Naive thymus-derived CD4-positive, alpha-beta T cell (primary cell): Measurements from ENCODE around the gene CABP1. TPM values are rescaled to one million over a fixed set of nuclear protein-coding genes. Genes with fewer than 3 reads are reported as not detected.

ENCODE experiments used
- ATAC-seq: fragments of 150-1000 bp; cut with Tn5 transposase; 2 replicates; pipeline ENCODE4 v1.10.0; 2021; ENCODE audit warnings: mild to moderate bottlenecking, moderate library complexity
- CTCF ChIA-PET: fragments of 350-600 bp; sonication (Branson Sonifier 250); formaldehyde crosslinking; loops from one replicate; lab custom pipeline; 2021; ENCODE audit warnings: antibody characterized with exemption; lab: Charles Lee
- POLR2A ChIA-PET: fragments of 350-600 bp; sonication (Branson Sonifier 250); formaldehyde crosslinking; loops from one replicate; lab custom pipeline; 2021; ENCODE audit warnings: antibody characterized with exemption, inconsistent platforms; lab: Charles Lee
- DNase-seq, 9 donors: peaks; one replicate each; pipeline versions ENCODE4 v3.0.0 to v3.0.0-alpha.2; 2020 to 2022; ENCODE audit warnings: mixed read lengths in 1 of 9
- H3K27ac ChIP-seq: one replicate; pipeline ENCODE4 v1.7.0; 2013; ENCODE audit warnings: mild to moderate bottlenecking, low read depth, low read length, moderate library complexity
- H3K27me3 ChIP-seq, 2 donors: one replicate each; pipeline ENCODE4 v1.7.0; 2013; ENCODE audit warnings: low read length in 2 of 2, mild to moderate bottlenecking in 2 of 2, moderate library complexity in 2 of 2; ENCODE audit not compliant: control insufficient read depth in 2 of 2, insufficient read depth in 2 of 2
- H3K36me3 ChIP-seq, 3 experiments: 1 replicate in 2 of 3; 2 replicates in 1 of 3; pipeline ENCODE4 v1.7.0; 2013; ENCODE audit warnings: low read length in 3 of 3, mild to moderate bottlenecking in 3 of 3, moderate library complexity in 1 of 3; ENCODE audit not compliant: insufficient read depth in 3 of 3, control insufficient read depth in 2 of 3
- H3K4me1 ChIP-seq, 2 donors: one replicate each; pipeline ENCODE4 v1.7.0; 2013; ENCODE audit warnings: low read length in 2 of 2, mild to moderate bottlenecking in 2 of 2, moderate library complexity in 1 of 2; ENCODE audit not compliant: control insufficient read depth in 2 of 2, insufficient read depth in 2 of 2
- H3K4me3 ChIP-seq: 2 replicates; pipeline ENCODE4 v1.7.0; 2013; ENCODE audit warnings: mild to moderate bottlenecking, low read length
- H3K9me3 ChIP-seq, 3 experiments: 1 replicate in 2 of 3; 2 replicates in 1 of 3; pipeline ENCODE4 v1.7.0; 2013; ENCODE audit warnings: low read length in 3 of 3; ENCODE audit not compliant: control insufficient read depth in 2 of 3
- H3K27ac Mint-ChIP-seq, 9 donors: one replicate each; pipeline ENCODE4 v1.8.0; 2020 to 2022; ENCODE audit warnings: mixed read lengths in 9 of 9, mild to moderate bottlenecking in 8 of 9, moderate library complexity in 5 of 9, inconsistent platforms in 2 of 9
- H3K27me3 Mint-ChIP-seq, 5 donors: one replicate each; pipeline ENCODE4 v1.8.0; 2021 to 2022; ENCODE audit warnings: mixed read lengths in 5 of 5, mild to moderate bottlenecking in 1 of 5
- H3K36me3 Mint-ChIP-seq, 5 donors: one replicate each; pipeline ENCODE4 v1.8.0; 2020 to 2022; ENCODE audit warnings: mixed read lengths in 5 of 5, mild to moderate bottlenecking in 3 of 5, inconsistent platforms in 1 of 5
- H3K4me1 Mint-ChIP-seq, 7 donors: one replicate each; pipeline ENCODE4 v1.8.0; 2020 to 2022; ENCODE audit warnings: mixed read lengths in 7 of 7, mild to moderate bottlenecking in 3 of 7, inconsistent platforms in 1 of 7
- H3K4me3 Mint-ChIP-seq, 10 donors: one replicate each; pipeline ENCODE4 v1.8.0; 2020 to 2022; ENCODE audit warnings: mild to moderate bottlenecking in 10 of 10, mixed read lengths in 10 of 10, moderate library complexity in 6 of 10, inconsistent platforms in 2 of 10
- H3K9me3 Mint-ChIP-seq, 11 donors: one replicate each; pipeline ENCODE4 v1.8.0; 2020 to 2022; ENCODE audit warnings: mixed read lengths in 11 of 11, mild to moderate bottlenecking in 4 of 11, inconsistent platforms in 1 of 11, moderate library complexity in 1 of 11
- intact Hi-C, 2 donors: fragments of 100-400 bp; cut with micrococcal nuclease; formaldehyde crosslinking; loops; one replicate each; pipeline ENCODE4 v1.15.1; 2023
- polyA plus RNA-seq, 2 donors: library from polyadenylated mRNA; unstranded; fragments of 300-500 nt; fragmentation: Illumina TruSeq; gene quantifications; one replicate each; pipeline ENCODE4 v1.2.3, GENCODE V29; 2021
- total RNA-seq, 6 experiments: library from RNA in 5 of 6; stranded (reverse) in 5 of 6; gene quantifications; 1 replicate in 5 of 6; 2 replicates in 1 of 6; pipeline ENCODE4 v1.2.3 and lab custom pipeline; 2021 to 2026

The CABP1 gene
- total and polyA plus RNA-seq, 7 experiments from 2014 or later: 0.24 TPM; not detected in 6

GRCh38 chr12:120652656-120653435 is 12.4 kb downstream of the CABP1 start:
- intact Hi-C loops: no loop called here
- ChIA-PET POLR2A (no interaction called here), CTCF (no interaction called here)

GRCh38 chr12:120653611-120654010 is 13.2 kb downstream of the CABP1 start:
- H3K27ac Mint-ChIP-seq: no peak overlapping the region
- Histone ChIP-seq H3K36me3 (no peaks in the 10 kb centered on the region), H3K27me3 (peaks cover 0 to 5% of the 10 kb centered on the region in 2 donors), H3K27ac (no peak overlapping the region), H3K4me3 (no peak overlapping the region), H3K9me3 (no peaks in the 10 kb centered on the region), H3K4me1 (peaks cover 6 to 7% of the 10 kb centered on the region in 2 donors)
- H3K9me3 Mint-ChIP-seq: no peaks in the 10 kb centered on the region
- no peak for ATAC-seq
- no peaks in the 10 kb centered on the region for H3K36me3 Mint-ChIP-seq
- CTCF ChIA-PET: no interaction called here
- no peak for DNase-seq
- intact Hi-C loops: no loop called here
- peaks cover 6 to 12% (median 8%) of the 10 kb centered on the region in 7 donors for H3K4me1 Mint-ChIP-seq
- H3K27me3 Mint-ChIP-seq: peaks cover 20 to 39% (median 32%) of the 10 kb centered on the region in 5 donors
- POLR2A ChIA-PET: no interaction called here
- H3K4me3 Mint-ChIP-seq: no peak overlapping the region

More at GRCh38 chr12:120652656-120653435, 12.4 kb downstream of the CABP1 start:
- Histone ChIP-seq H3K9me3 (no peaks in the 10 kb centered on the region), H3K36me3 (no peaks in the 10 kb centered on the region), H3K4me3 (no peak overlapping the region), H3K4me1 (peaks cover 6 to 7% of the 10 kb centered on the region in 2 donors), H3K27me3 (peaks cover 0 to 5% of the 10 kb centered on the region in 2 donors), H3K27ac (no peak overlapping the region)
- peaks cover 26 to 41% (median 39%) of the 10 kb centered on the region in 5 donors for H3K27me3 Mint-ChIP-seq
- H3K4me1 Mint-ChIP-seq: peaks cover 6 to 12% (median 8%) of the 10 kb centered on the region in 7 donors
- no peak for DNase-seq
- no peaks in the 10 kb centered on the region for H3K36me3 Mint-ChIP-seq
- H3K4me3 Mint-ChIP-seq: no peak overlapping the region
- no peak for ATAC-seq
- no peak overlapping the region for H3K27ac Mint-ChIP-seq
- no peaks in the 10 kb centered on the region for H3K9me3 Mint-ChIP-seq

- peaks cover 0 to under 1% of the 10 kb centered on the region in 2 donors for H3K27me3 ChIP-seq
- H3K36me3 ChIP-seq: no peaks in the 10 kb centered on the region
- no peaks in the 10 kb centered on the region for H3K9me3 Mint-ChIP-seq
- no peak overlapping the region for H3K4me3 ChIP-seq
- intact Hi-C loops: no loop called here
- H3K4me1 Mint-ChIP-seq: peaks cover 0 to 2% (median 0%) of the 10 kb centered on the region in 7 donors
- no peak overlapping the region for H3K27ac Mint-ChIP-seq
- H3K9me3 ChIP-seq: no peaks in the 10 kb centered on the region
- ChIA-PET CTCF (interaction anchor here (0.7 kb wide), 1 partner anchor 790 kb away, joined by 3 read pairs; no protein-coding TSS in a partner anchor), POLR2A (no interaction called here)
- no peaks in the 10 kb centered on the region for H3K36me3 Mint-ChIP-seq
- ATAC-seq (no peak), DNase-seq (no peak)
- H3K27ac ChIP-seq: no peak overlapping the region
- peaks cover 0 to under 1% of the 10 kb centered on the region in 2 donors for H3K4me1 ChIP-seq
- H3K4me3 Mint-ChIP-seq: no peak overlapping the region
- peaks cover 10 to 30% (median 23%) of the 10 kb centered on the region in 5 donors for H3K27me3 Mint-ChIP-seq
Observed at GRCh38 chr12:120654656-120655055, 14.2 kb downstream of the CABP1 start.

GRCh38 chr12:120656008-120656407 is 15.6 kb downstream of the CABP1 start:
- no peaks in the 10 kb centered on the region for H3K9me3 Mint-ChIP-seq
- no peaks in the 10 kb centered on the region for H3K4me1 Mint-ChIP-seq
- ChIA-PET POLR2A (no interaction called here), CTCF (interaction anchor here (1.5 to 1.8 kb wide), 3 partner anchors 8 to 12 kb away, joined by 4 to 6 read pairs (median 5); no protein-coding TSS in a partner anchor)
- no peak for ATAC-seq
- H3K4me3 Mint-ChIP-seq: no peak overlapping the region
- no peaks in the 10 kb centered on the region for H3K36me3 Mint-ChIP-seq
- no peak overlapping the region for H3K27ac Mint-ChIP-seq
- no peak for DNase-seq
- H3K27me3 ChIP-seq: no peaks in the 10 kb centered on the region
- no peaks in the 10 kb centered on the region for H3K9me3 ChIP-seq
- no peak overlapping the region for H3K4me3 ChIP-seq
- intact Hi-C loops: no loop called here
- H3K4me1 ChIP-seq: no peaks in the 10 kb centered on the region
- H3K27ac ChIP-seq: no peak overlapping the region
- H3K27me3 Mint-ChIP-seq: peaks cover 0 to 19% (median 13%) of the 10 kb centered on the region in 5 donors
- H3K36me3 ChIP-seq: no peaks in the 10 kb centered on the region

- Histone ChIP-seq H3K27me3 (no peaks in the 10 kb centered on the region), H3K9me3 (no peaks in the 10 kb centered on the region), H3K36me3 (no peaks in the 10 kb centered on the region), H3K4me1 (no peaks in the 10 kb centered on the region), H3K4me3 (no peak overlapping the region), H3K27ac (no peak overlapping the region)
- H3K36me3 Mint-ChIP-seq: no peaks in the 10 kb centered on the region
- ChIA-PET CTCF (interaction anchor here (0.7 to 1.6 kb wide), 4 partner anchors 9 to 117 kb away, joined by 3 to 5 read pairs (median 4); no protein-coding TSS in a partner anchor), POLR2A (no interaction called here)
- peaks cover 0 to 6% (median 0%) of the 10 kb centered on the region in 5 donors for H3K27me3 Mint-ChIP-seq
- no peak for ATAC-seq
- DNase-seq: no peak
- no peaks in the 10 kb centered on the region for H3K9me3 Mint-ChIP-seq
- H3K4me3 Mint-ChIP-seq: no peak overlapping the region
- no peak overlapping the region for H3K27ac Mint-ChIP-seq
- no peaks in the 10 kb centered on the region for H3K4me1 Mint-ChIP-seq
- intact Hi-C loops: no loop called here
Observed at GRCh38 chr12:120658286-120659150, 18.1 kb downstream of the CABP1 start.

- CTCF ChIA-PET: interaction anchor here (1.2 to 1.6 kb wide), 2 partner anchors 10 to 76 kb away, joined by 3 to 5 read pairs; no protein-coding TSS in a partner anchor
- no peaks in the 10 kb centered on the region for H3K9me3 Mint-ChIP-seq
- no peak overlapping the region for H3K4me3 ChIP-seq
- ATAC-seq (no peak), DNase-seq (no peak)
- H3K27ac Mint-ChIP-seq: no peak overlapping the region
- H3K27ac ChIP-seq: no peak overlapping the region
- H3K4me1 Mint-ChIP-seq: no peaks in the 10 kb centered on the region
- POLR2A ChIA-PET: no interaction called here
- no peaks in the 10 kb centered on the region for H3K27me3 ChIP-seq
- H3K4me3 Mint-ChIP-seq: no peak overlapping the region
- H3K27me3 Mint-ChIP-seq: peaks cover 0 to 6% (median 0%) of the 10 kb centered on the region in 5 donors
- intact Hi-C loops: no loop called here
- H3K4me1 ChIP-seq: no peaks in the 10 kb centered on the region
- no peaks in the 10 kb centered on the region for H3K36me3 ChIP-seq
- H3K36me3 Mint-ChIP-seq: no peaks in the 10 kb centered on the region
- no peaks in the 10 kb centered on the region for H3K9me3 ChIP-seq
Observed at GRCh38 chr12:120659151-120659525, 18.7 kb downstream of the CABP1 start.
